Myocyte (in vitro differentiated cells): ENCODE data around the gene GPR150. TPM values are rescaled to one million over a fixed set of nuclear protein-coding genes. Genes with fewer than 3 reads are reported as not detected.
"Not testable (repeated sequence)": the region's sequence is repeated elsewhere in the genome, so short reads cannot be mapped to it uniquely, and the experiment has no call there.

Experiments
- DNase-seq: peaks from one replicate; pipeline ENCODE4 v3.0.0-alpha.2; 2012; ENCODE audit warnings: low read depth
- total RNA-seq: library from RNA; depleted of rRNA; stranded (reverse); fragments of >200 nt; gene quantifications from 2 replicates; pipeline ENCODE4 v1.2.3, GENCODE V29; 2014

The GPR150 gene
- total RNA-seq, 1 donor from 2014 or later, result 0.53 TPM

- no peak for DNase-seq
Observed at GRCh38 chr5:95623706-95624105, 3.8 kb downstream of the GPR150 start.

- DNase-seq, result no peak
Observed at GRCh38 chr5:95624368-95624767, 4.5 kb downstream of the GPR150 start.

- DNase-seq, result no peak
Observed at GRCh38 chr5:95626701-95627100, 6.8 kb downstream of the GPR150 start.

- DNase-seq, result peak; percentile 93
Observed at GRCh38 chr5:95627971-95628810, 8.3 kb downstream of the GPR150 start.

GRCh38 chr5:95628933-95629332 is 9.0 kb downstream of the GPR150 start:
- no peak for DNase-seq

GRCh38 chr5:95630394-95630917 is 10.6 kb downstream of the GPR150 start:
- DNase-seq, result peak; percentile 77

- DNase-seq, result peak; percentile 81
Observed at GRCh38 chr5:95631255-95631958, 11.5 kb downstream of the GPR150 start.

- DNase-seq, result peak; percentile 72
Observed at GRCh38 chr5:95631991-95632675, 12.2 kb downstream of the GPR150 start.

- not testable (repeated sequence) for DNase-seq
Observed at GRCh38 chr5:95632942-95633341, 13.1 kb downstream of the GPR150 start.

- no peak for DNase-seq
Observed at GRCh38 chr5:95633671-95634070, 13.8 kb downstream of the GPR150 start.

GRCh38 chr5:95634081-95634480 is 14.2 kb downstream of the GPR150 start:
- DNase-seq, result no peak

GRCh38 chr5:95638632-95639031 is 18.7 kb downstream of the GPR150 start:
- DNase-seq, result no peak

GRCh38 chr5:95641741-95642220 is 21.9 kb downstream of the GPR150 start:
- no peak for DNase-seq

- DNase-seq, result no peak
Observed at GRCh38 chr5:95643152-95643551, 23.3 kb downstream of the GPR150 start.

GRCh38 chr5:95644351-95645042 is 24.6 kb downstream of the GPR150 start:
- DNase-seq, result peak; percentile 73

GRCh38 chr5:95646226-95646568 is 26.3 kb downstream of the GPR150 start:
- DNase-seq, result not testable (repeated sequence)

- peak; percentile 98 for DNase-seq
Observed at GRCh38 chr5:95646569-95647431, 26.9 kb downstream of the GPR150 start, which contains the start of gene RFESD. RFESD (plus strand) TSS chr5:95646777; CDS start chr5:95652272, 5,495 bp downstream.

- DNase-seq, result no peak
Observed at GRCh38 chr5:95647886-95648860, 28.3 kb downstream of the GPR150 start.

- DNase-seq, result no peak
Observed at GRCh38 chr5:95649274-95649673, 29.4 kb downstream of the GPR150 start.
